HG03469 (cell line): ENCODE measurements around the gene KHDC3L.

ENCODE experiments used
- ATAC-seq: cut with Tn5 transposase; IDR thresholded peaks from one replicate; pipeline ENCODE4 v1.9.1; 2021; ENCODE audit warnings: mild to moderate bottlenecking, moderate library complexity, moderate number of reproducible peaks; ENCODE audit not compliant: unreplicated experiment

The KHDC3L gene, protein sequence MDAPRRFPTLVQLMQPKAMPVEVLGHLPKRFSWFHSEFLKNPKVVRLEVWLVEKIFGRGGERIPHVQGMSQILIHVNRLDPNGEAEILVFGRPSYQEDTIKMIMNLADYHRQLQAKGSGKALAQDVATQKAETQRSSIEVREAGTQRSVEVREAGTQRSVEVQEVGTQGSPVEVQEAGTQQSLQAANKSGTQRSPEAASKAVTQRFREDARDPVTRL

DNA sequence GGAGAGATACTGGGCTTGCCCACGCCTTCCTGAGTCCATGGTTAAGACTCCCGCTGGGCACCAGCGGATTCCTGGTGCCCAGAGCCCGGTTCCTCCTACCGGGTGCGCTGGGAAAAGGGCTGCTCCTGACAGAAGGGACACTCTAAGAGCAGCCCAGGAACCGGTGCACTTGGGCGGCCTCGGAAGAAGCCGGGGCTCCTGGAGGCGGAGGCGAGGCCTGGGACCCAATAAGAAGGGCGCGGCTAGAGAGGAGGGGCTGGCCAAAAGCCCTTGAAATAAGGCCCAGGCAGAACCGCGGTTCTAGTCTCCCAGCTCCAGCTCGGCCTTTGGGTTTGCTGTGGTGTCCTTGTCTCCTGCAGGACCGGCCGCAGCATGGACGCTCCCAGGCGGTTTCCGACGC, at the start of gene KHDC3L:
Gene KHDC3L, plus strand, starts transcription at position 301 of the 400 bp plus-strand sequence. Its CDS starts 72 bp downstream, at position 373.
- ATAC-seq: no peak

DNA sequence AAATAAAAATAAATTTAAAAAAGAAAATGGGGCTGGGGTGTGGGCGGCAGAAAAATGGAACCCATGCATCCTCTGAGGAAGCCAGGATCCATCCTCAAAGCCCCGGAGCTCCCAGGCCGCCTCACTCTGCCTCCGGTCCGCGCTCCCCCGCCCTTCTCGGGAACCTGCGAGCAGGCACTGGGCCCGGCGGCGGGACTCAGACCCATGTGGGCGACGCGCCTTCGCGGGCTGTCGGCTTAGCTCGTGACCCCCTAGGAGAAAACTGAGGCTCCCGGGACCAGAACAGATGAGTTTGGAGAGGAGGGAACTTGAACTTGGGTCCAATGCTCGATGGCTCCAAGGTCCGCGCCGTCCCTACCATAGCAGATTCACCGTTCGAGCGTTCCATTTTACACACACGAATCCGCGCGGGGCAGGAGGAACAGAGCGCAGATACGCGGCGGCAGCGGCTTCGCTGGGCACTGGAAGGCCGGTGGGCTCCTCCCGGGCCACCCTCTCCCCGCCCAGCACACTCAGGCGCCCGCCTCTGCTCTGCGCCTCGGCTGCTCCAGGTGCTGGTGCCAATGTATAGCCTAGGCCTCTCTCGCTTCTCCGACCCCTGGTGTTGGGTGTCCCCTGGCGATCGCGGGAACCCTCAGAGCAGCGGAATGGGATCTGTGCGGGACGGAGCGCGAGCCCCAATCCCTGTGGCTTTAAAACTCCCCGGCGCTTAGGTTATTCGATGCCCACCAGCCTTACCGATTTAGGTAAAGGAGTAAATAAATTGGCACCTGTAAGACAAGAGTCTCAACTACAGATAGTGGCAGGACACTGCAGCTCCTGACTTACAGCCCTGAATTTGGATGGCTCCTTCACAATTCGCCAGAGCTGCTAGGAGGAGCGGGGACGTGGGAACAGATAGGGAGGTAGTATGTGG, 47.6 kb upstream of the KHDC3L start:
- no peak for ATAC-seq

DNA sequence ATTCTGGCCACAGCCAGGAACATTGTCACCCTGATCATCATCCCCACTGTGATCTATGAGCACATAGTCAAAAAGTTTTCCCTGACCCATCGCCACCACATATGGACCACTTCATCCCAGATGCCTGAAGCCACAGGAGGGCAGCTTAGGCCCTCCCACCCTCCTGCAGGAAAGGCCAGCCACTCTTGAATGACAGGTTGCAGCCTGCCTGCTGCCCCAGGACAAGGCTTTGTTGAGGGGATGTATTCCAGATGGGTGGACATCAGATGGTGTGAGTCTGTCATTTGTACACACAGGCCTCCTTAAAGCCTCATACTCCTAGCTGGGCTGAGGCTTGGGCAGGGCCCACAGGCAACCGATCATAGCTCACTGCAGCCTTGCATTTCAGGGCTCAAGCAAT, 39.1 kb upstream of the KHDC3L start:
- ATAC-seq: no peak

DNA sequence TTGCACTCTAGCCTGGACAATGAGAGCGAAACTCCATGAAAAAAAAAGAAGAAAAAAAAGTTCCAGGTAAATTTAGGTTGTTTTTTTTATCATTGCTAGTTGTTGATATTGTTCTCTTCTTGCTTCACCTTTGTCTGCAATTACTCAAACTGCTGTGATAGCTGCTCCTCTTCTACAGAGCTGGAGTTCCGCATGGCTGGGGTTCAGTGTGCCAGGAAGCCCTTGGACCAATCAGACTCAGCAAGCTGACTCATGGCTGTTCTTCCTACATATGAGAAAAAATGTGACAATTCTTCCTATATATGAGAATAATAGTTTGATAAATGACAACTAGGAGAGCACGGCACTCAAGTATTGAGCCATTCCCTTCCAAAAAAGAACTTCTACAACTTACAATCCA, 36.8 kb upstream of the KHDC3L start:
- no peak for ATAC-seq

DNA sequence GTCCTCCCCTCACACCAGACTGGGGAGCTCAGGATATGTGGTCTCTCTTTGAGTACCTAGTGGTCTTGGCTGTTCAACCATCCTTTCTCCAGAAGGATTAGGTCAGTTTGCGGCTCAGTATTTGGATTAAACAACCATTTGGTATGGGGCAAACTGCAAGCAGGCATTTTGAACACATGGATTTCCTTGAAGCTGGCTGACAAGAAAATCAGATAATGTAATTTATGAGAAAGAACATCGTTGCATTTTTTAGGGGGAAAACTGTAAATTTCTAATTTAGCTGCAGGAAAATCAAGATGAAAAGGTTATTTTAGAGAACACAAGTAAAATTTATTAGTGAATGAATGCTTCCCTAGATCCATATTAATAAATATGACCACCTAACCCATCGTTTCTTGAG, 33.7 kb upstream of the KHDC3L start:
- no peak for ATAC-seq

DNA sequence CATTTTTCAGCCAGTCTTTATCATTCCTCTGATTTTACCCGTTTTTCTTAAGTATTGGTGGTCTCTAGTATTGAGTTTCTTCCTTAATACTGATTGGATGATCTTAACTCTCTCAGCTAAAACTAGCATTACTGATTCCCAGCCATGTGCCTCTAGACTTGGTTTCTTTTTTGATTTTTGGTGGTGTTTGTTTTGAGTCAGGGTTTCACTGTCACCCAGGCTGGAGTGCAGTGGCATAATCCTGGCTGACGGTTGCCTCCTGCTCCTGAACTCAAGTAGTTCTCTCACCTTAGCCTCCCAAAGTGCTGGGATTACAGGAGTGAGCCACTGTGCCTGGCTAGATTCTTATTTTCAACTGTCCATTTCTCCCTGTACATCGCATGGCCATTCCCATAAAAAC, 33.3 kb upstream of the KHDC3L start:
- no peak for ATAC-seq

DNA sequence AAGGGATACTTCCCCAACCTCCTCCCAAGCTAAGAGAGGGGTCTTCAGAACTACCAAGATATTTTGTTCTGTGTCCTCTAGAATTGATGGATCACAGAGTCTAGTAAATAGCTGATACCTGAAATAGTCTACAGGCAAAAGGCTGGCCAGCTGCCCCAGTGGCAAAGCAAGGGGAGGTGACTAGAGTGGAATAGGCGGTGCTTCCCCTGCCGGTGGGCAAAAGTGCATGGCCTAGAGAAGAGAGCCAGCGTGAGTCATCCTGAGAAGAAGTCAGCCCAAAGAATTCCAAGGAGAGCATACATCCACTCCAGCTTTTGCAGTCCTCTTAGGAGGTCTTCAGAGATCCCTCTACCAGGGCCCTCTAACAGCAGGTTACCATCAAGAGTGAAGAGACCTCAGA, 23.1 kb upstream of the KHDC3L start:
- ATAC-seq: no peak

DNA sequence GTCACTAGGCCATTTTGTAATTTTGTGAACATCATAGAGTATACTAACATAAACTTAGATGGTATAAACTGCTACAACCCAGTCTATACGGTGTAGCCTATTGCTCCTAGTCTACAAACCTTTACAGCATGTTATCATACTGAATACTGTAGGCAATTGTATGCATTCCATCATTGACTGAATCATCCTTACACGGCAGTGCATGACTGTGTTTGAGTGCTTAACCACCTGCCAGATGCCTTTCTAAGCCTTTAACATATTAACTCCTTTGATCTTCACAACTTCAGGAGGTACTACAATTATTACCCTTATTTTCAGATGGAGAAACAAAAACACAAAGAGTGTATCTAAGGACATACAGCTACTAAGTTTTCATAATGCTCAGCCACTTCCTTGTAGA, 22.4 kb upstream of the KHDC3L start:
- no peak for ATAC-seq

DNA sequence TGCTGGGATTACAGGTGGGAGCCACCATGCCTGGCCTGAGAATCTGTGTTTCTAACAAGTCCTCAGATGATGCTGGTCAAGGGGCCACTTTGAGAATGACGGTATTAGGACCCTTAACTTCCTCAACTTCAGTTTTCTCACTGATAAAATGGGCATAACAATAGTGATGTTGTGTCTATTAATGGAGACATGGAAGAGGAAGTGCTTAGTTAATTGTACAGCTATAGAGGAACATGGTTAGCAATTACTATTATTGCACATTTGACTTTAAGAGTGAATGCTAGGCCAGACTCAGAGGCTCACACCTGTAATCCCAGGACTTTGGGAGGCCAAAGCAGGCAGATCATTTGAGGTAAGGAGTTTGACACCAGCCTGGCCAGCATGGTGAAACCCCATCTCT, 21.1 kb upstream of the KHDC3L start:
- no peak for ATAC-seq

DNA sequence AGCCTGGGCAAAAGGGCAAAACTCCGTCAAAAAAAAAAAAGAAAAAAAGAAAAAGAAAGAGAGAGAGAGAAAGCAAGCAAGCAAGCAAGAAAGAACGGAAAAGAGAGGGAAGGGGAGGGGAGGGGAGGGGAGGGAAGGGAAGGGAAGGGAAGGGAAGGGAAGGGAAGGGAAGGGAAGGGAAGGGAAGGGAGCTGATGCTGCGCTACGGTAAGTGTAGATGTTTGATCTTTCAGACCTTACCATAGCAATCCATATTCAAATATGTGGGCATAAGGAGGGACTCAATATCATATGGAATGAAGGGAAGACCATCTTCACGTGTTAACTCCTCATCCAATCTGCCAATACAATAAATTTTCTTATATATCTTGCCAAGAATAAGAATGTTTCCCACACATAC, 20.3 kb upstream of the KHDC3L start:
- ATAC-seq: no peak

DNA sequence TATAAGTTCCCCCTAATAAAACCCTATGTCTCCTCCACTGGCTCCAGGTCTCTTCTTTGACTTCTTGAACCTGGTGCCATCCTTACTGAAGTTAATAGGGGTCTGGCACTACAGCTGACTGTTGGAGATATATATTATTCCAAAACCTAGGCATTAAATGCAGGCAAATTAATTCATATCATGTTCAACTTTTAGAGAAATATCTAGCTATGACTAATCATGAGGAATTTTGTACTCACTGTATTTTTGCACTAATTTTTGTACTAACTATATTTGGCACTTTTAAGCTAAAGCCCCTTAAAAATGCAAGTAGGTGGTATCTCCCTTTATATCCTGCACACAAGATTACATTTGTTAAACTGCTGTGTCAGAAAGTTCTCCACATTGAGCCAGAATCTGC, 19.3 kb upstream of the KHDC3L start:
- no peak for ATAC-seq

DNA sequence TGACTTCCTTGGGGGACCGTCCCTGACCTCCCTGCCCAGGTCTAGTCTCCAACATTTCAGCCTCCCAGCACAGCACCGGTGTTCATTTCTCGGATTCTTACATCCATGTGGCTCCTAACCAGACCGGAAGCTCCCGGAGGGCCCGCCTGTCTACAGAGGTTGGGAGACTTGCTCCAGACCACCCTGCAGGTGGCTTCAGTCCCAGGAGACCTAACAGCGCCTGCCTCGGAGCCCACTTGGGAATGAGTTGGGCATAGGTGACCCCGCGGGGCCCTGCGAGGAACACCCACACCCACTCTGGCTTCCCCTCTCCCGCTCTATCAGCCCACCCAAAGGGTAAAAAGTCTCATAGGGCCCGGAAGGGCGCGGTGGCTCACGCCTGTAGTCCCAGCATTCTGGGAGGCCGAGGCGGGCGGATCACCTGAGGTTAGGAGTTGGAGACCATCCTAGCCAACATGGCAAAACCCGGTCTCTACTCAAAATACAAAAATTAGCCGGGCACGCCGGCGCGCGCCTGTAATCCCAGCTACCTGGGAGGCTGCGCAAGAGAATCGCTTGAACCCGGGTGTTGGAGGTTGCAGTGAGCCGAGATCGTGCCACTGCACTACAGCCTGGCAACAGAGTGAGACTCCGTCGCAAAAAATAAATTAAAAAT, 13.8 kb upstream of the KHDC3L start:
- no peak for ATAC-seq

DNA sequence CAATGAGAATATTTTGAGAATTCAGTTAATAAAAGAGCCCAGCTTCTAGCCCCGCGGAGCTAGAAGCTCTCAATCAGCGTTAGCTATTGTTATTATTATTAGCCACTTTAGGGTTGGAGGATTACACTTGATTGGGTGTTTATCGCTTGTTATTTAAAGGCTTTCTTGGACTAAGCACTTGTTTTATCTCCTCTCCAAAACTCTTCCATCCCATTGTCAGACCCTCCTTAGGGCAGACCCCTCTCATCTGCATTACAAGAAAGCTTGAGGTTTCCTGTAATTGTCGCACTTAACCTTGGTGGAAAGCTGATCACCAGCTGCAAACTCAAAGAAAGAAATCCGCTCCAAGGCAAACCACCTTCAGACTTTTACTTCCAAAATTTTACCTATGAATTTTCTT, 13.1 kb upstream of the KHDC3L start:
- ATAC-seq: no peak

DNA sequence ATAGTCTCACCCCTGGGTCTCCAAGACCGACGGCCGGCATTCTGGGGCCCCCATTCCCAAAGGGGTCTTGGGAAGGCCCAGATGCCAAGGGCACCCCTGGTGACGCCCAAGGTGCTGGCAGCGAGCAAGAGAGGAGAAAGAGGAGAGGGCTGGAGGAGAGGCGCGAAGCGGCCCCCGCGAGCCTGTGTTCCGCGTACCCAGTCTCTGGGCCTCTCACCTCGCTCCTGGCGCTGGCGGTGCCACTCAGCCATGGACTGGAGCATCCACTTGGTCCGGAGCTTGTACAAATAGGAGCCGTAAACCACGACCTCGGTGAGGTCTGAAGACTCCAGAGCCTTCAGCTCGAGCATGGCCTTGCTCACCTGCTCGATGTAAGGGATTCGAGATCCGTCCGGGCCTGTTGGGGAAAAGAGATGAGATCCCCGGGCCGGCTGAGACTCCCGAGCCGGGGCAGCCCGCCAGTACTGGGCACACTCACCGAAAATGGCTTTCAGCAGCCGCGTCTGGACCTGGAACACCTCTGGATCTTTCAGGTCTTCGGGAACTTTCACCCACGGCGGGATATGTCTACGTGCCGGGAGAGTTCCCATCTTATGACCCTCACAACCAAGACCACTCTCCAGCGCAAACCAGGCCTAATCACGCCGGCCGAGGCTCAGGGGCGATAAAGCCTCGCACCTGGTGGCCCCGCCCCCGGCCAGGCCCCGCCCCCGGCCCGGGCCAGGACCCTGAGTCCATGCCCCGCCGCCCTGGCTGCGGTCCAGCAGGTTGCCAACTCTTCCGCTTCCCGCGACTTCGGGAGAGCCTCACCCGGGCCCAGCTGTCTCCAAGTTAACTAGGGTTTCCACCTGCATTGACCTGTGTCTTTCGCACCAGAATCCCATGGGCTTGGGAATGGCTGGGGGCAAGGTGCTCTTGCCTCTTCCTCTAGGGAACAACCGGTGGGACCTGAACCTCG, 8.5 kb upstream of the KHDC3L start, which contains the start of gene DPPA5:
Gene DPPA5, minus strand, starts transcription at position 641 of the 958 bp plus-strand sequence. Its CDS starts 51 bp downstream, at position 590.
- no peak for ATAC-seq

DNA sequence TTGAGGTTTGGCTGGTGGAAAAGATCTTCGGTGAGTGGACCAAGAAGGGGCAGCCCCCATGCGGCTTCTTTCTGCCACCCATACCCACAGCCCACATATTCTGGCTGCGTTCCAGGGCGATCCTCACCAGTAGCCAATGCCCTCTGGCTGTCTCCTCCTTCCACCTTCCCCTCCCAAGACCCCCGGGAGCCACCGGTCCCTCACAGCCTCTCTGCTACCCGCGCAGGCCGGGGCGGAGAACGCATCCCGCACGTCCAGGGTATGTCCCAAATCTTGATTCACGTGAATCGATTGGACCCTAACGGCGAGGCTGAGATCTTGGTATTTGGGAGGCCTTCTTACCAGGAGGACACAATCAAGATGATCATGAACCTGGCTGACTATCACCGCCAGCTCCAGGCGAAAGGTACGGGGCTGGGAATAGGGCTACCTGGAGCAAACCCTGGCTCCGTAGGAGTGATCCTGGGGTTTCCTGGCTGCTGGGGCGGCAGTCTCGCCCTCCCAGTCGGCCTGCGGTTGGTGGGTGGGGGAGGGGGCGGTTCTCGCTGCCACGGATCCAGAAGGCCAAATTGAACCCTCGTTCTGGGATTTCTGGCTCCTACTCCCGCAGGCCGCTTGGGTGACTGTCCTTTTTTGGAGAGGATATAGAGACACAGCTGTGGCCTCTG, 545 bp downstream of the KHDC3L start:
- ATAC-seq: no peak

DNA sequence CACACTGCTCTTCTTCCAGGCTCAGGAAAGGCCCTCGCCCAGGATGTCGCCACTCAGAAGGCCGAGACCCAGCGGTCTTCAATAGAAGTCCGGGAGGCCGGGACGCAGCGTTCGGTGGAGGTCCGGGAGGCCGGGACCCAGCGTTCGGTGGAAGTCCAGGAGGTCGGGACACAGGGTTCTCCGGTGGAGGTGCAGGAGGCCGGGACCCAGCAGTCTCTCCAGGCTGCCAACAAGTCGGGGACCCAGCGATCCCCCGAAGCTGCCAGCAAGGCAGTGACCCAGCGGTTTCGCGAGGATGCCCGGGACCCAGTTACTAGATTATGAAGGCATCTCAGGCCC, 1.0 kb downstream of the KHDC3L start:
- no peak for ATAC-seq

DNA sequence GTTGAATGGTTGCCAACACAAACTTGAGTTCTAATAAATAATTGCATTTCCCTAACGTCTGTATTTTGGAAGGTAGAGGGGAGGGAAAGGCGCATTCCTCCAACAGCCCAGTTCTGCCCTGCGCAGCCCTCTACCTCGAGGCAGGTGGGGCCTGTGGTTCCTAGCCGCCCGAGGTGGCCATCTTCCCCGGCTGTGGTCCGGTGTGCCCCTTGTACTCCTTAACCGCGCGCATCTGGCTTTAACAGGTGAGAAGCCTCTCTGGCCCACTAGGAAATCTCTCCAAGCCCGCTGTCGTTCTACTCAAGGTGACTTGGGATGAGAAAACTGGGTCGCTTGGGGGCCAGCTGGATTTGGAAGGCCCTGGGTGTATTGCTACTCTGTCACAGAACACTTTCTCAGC, 1.7 kb downstream of the KHDC3L start:
- no peak for ATAC-seq

DNA sequence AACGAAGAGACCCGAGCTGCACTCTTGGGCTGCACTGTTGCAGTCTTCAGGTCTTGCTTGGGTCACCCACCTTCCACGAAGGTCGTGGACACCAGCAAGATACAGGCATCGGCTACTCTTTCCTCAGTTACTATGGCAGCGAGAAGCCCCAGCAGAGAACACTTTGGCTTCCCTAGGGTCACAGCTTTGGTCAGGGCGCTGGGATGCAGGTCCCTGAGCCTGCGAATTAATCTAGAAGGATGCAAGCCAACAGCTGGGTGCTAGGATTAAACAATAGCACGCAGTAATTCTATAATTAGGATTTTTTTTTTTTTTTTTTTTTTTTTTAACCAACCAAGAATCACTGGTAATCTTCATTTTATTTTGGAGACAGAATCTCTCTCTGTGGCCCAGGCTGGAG, 2.1 kb downstream of the KHDC3L start:
- no peak for ATAC-seq

DNA sequence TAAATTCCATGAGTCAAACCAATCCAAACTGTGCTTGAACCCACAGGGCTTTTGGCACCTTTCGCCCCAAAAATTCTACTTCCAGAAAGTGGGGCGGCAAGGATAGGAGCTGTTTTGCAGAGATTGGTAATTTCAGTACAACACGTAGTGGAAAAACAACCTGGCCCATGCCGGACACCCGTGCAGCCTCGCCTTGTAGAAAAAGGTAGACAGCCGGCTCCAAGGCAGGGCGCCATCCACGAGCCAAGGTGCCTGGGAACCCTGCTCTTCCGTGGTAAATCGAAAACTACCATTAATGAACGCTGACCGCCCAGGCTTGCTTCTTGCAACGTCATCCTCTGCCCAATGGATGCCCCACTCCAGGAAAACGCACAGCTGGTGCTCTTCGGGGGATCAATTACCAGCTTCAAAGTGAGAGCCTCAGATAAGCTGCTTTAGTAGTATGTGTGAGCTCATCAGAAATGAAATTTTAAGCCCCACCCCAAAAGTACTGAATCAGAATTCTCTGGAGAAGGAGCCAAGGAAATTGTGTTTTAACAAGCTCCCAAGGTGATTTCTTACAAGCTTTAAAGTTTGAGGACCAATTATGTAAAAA, 5.4 kb downstream of the KHDC3L start:
- ATAC-seq: no peak

DNA sequence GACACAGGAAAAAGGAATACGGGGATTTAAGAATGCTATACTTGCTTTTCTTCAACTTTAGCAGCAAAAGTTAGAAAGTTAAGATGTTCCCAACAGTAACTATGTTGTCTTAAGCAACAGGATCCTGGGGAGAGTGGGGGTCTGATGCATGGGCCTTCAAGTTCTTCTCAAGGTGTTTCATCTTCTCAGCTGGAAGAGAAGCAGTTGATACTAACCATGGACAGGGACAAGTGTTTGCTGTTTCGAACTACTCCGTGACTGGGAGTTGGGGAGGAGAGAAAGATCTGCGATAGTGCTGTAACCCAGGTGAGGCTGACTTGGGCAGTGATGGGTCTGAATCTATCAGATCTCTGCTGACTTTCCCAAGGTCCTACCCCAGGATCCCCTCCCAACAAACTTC, 6.2 kb downstream of the KHDC3L start:
- ATAC-seq: no peak
